Stimulated activated CD8-positive, alpha-beta memory T cell treated with anti-CD3 and anti-CD28 coated beads, Interleukin-4, amount 100 ng/mL, for 1 hour (primary cell): ENCODE data around the gene GPX8.

Source experiments
- DNase-seq, 2 donors: peaks; one replicate each; pipeline ENCODE4 v3.0.0-alpha.2; 2020; ENCODE audit warnings: low read depth in 2 of 2, low spot score in 1 of 2

GPX8 gene

DNA sequence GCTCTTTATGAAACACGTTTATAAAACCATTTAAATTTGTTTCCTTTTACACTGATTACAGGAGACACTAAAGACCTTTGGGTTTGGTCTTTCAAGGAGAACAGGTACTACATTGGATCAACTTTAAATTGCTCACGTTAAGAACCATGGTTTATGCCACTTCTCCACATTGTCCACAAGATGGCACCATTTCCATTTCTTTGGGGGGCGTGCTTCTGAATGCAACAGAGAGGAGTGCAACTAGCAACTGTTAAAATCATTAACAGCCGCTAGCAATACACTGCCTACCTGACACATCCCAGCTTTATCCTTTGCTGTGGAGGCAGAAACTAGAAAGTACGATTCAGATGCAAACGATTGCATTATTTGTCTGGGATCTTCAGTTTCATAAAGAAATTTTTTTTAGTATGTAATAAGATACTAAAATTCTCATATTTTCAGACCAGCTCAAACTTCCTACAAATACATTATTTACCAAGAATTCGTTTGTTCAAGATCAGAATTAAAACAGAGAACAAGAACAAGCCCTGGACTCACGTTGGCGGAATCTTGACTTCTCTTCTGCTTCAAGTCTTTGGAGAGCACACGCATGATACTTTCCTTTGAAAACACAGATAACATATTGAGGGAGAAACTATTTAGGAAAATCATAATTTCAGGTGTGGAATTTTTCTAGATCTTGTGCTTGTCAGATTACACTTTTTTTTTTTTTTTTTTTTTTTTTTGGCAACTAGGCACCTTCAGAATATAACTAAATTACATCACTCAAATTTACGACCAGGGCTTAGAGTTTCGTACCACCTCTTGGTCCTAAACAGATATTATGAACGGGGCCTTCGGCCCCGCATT lies 12.3 kb downstream of the GPX8 start:
- peak in 1 of 2 donors; percentile 43 for DNase-seq

DNA sequence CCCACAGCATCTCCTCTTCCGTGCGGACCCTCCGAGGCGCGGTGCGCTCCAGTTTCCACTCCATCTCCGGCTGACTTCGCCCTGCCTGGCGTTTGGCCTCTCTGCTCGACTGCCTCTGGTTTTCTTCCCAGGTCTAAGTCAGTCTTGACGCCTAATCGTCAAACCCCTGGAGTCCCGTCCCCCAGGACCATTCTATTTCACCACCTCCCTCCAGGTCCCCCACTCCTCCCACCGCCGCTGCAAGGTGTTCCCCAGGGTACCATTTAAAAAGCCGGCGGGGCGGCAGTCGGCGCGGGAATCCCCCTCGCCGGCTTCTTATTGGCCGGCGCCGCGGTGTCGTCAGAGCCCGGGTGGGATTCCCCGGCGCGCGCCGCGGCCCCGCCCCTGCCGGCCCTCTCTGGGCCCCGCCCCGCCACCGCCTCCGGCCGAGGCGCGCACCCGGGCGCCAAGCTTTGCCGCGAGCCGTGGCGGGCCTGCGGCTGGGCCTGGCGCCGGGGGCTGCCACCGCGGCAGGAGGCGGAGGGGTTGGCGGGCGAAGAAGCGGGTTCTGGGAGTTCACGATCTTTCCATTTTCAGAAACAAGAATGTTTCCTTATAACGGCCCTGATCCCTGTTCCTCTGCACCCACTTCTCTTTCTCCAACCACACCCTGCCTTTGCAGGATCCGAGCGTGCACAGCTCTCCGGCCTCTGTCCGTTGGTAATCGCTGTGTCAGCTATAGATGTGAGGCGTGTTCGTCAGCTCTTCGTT lies 13.1 kb downstream of the GPX8 start, which contains the start of gene CDC20B:
Gene CDC20B, minus strand, starts transcription at position 241 of the 750 bp plus-strand sequence. Its CDS starts 177 bp downstream, at position 64.
- peak; percentile 40 to 42 for DNase-seq

DNA sequence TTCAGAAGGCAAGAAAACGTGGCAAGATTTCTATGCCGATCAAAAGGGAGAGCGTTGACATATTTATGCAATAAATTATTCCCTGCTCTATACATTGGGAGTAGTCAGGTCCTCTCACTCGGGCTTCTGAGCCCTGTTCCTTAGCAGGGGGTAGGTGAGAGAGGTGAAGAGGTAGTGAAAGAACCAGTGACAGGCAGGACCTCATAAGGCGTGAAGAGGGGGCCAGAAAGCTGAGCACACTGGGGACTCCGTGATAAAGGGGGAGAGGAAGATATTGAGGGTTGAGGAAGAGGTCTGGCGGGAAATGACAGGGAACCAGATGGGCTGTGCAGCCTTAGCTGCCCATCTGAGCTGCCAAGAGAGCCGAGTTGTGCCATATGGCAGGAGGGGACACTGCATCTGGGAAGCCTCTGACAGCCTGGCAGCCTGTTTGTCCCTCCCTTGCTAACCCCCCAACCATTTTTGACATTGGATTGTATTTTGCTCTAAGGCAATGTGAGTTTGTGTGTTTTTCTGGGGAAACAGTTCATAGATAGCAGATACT lies 13.8 kb downstream of the GPX8 start:
- no peak for DNase-seq

DNA sequence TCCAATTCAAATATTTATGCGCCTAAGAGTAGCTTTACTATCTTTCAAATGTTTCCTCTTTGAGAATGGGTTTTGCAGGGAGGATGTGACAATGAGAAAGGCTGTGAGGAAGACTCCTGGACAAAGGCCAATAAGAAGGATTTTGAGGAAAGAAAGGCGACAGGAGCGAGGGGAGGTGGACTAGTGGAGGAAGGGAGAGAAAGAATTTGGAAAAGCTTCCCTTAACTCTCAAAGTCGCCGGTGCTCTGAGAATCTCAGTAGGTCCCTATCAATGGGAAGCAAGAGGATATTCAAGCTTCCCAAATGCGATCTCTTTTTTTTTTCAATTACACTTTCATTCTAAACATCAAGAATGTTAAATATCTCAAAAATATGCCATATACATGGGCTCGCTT lies 15.8 kb downstream of the GPX8 start:
- no peak for DNase-seq

DNA sequence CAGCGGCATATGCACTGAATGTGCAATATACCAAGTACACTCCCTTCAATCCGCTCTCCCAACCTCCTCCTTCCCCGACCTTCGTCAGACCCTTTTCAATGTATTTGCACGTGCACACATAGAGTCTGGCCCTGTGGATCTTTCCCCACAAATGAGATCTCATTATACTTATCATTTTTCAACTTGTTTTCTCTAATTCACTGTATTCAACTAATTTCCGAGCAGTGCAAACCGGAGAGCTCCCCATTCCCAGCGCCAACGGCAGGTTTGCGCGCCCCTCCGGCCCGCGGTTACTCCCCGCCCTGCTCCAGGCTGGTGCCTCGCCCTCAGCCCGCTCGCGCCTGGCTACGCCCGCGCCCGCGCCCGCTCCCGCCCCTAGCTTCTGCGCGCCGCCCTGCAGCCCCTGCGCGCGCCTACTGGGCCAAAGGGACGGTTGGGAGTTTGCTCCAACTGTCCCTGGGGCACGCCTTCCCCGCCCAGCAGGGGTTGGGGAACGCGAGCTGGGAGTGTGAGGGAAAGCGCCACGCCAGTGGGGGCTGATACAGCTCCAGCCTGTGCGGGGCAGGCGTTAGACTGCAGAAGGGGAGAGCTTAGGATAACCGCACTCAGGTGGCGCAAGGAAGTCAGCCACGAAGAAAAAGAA lies 16.3 kb downstream of the GPX8 start:
- DNase-seq = no peak

DNA sequence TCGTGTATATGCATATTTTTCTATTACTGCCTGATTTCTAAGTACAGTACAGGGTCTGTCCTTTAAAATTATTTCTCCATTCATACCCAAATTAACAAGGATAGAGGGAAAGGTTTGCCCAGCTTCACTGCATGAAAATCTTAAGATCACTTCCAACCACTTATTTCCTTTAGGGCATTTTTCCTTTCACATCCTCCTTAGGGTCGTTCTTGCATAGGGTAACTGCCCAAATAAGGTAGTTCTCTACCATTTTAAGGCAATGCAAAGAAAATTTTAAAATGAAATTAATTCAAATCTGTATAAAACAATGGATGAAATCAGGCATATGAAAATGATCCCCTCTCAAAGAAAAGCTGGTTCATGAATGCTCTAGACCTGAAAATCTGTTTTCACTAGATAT lies 17.1 kb downstream of the GPX8 start:
- no peak for DNase-seq

DNA sequence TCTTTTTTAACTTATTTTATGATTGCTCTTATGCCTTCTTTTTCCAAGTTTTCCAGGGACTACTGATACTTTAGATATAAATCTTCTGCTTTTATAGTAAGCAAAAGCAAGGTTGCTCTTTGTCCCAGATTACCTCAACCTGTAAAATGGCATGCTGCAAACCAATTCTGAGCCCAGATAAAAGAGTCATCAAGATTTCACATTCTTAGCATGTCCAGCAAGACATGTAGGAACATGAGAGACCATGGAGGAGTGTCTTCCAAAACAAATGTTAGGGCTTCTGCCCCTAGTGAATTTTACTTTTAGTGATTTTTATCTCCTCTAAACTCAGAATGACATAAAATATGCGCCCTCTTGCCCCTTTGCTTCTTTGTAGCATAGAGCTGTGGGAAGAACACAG lies 20.0 kb downstream of the GPX8 start:
- DNase-seq = no peak

DNA sequence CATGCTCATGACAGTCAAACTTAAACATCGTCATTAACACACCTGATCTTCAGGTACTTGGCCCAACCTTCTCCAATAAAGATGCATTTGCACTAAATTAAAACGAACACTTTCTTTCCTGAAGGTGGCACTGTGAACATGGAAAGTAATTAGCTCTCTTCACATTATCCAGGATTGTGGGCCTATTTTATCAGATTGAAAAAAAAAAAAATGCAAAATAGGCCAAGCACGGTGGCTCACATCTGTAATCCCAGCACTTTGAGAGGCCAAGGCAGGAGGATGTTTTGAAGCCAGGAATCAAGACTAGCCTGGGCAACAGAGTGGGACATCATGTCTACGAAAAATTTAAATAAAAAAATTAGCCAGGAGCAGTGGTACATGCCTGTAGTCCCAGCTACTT lies 27.4 kb downstream of the GPX8 start:
- no peak for DNase-seq

DNA sequence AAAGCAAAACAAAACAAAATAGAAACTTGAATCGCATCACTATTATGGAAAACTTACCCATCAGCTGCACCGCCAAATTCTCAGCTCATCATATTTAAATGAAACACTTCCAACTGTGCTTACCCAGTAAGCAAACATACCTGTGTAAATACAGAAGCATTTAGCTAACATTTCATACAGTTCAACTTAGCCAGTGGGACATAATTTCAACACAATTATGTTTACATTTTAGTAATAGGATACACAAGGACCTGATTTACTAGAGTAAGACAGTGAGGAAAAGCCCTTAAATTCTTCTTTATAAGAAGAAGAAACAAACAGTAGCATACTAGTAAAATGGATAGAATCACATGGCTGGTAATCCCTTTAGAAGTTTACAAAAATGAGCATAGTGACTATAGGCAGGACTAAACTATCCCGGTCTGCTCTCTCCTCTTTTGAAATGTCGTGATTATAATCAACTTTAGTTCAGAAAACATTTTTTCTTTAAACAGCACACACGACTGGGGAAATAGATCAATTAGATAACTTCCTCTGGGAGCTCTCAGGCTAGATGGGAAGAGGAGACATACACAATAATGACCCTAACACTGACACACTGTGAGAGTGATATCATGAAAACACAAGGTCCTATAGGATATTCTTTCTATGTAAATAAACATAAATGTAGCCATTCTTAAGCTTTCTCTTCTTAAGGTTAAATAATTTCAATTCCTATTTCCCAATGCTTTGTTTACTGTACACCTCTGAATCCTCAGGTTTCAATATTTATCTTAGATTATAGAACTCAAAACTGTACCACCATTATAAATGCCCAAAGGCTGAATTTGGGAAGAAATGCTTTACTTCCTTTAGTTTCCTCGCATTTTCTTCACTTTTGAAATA lies 28.9 kb downstream of the GPX8 start:
- DNase-seq = no peak

DNA sequence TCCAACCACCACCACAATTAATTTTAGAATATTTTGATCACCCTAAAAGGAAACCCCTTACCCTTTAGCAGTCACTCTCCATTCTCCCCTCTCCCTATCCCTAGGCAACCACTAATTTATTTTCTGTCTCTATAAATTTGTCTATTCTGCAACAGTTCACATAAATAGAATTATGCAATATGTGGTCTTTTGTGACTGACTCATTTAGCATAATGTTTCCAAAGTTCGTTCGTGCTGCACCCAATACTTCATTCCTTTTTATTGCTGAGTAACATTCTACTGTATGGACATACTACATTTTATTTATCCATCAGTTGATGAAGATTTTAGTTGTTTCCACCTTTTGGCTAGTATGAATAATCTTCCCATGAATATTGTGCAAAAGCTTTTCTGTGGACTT lies 31.2 kb downstream of the GPX8 start:
- DNase-seq = no peak

DNA sequence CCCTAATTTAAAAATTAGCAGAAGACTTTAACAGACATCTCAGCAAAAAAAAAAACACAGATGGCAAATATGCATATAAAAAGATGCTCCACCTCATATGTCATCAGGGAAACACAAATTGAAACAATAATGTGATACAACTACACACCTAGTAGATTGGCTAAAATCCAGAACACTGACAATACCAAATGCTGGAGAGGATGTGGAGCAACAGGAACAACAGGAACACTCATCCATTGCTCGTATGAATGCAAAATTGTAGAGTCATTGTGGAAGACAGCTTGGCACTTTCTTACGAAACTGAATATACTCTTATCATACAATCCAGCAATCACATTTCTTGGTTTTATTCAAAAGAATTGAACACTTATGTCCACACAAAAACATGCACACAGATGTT lies 45.0 kb downstream of the GPX8 start:
- DNase-seq = no peak

DNA sequence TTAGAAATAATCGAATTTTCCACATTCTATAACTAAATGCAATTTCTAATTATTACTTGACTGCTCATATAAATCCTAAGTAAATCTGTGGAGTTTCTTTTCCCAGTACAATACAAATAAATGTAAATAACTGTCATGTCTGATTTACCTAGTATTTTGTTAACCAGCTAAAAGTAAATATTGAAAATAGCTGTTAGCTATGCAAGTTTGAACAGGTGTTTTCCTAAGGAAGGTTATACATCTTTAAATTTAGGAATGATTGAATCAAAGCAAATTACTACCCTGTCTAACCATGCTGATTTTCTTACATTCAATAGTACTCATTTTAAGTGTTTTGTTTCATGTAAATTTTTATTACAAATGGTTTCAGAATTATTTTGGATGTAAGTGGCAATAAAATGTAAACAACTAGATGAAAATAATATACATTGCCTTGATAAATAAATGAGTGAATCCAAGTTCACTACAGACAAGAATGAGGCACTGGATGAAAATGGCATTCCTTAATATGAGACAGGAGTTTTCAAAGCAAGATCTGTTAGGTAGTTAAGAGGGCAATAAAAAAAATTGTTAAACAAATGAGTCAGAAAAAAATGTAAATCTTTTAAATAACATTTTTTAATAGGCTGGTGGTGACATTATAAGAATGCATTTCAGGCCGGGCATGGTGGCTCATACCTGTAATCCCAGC lies 51.4 kb downstream of the GPX8 start:
- DNase-seq = no peak
